Neural cell (in vitro differentiated cells): ENCODE measurements around the gene FAM3D.

ENCODE experiments used
- CTCF ChIP-seq: fragments of 450-650 bp; IDR thresholded peaks from 2 replicates; pipeline ENCODE4 v1.5.1; 2014; ENCODE audit warnings: antibody characterized with exemption, mild to moderate bottlenecking, moderate library complexity; ENCODE audit not compliant: poor library complexity, severe bottlenecking
- EP300 ChIP-seq: fragments of 450-650 bp; conservative IDR thresholded peaks from 2 replicates; pipeline ENCODE4 v1.6.1; 2014; ENCODE audit warnings: antibody characterized with exemption, mild to moderate bottlenecking, moderate library complexity; ENCODE audit not compliant: poor library complexity, severe bottlenecking
- EZH2 ChIP-seq: fragments of 200-600, 300-800 bp; shearing (Covaris generic), sonication (generic); IDR thresholded peaks from 2 replicates; pipeline ENCODE4 v1.6.1; 2014; ENCODE audit warnings: antibody characterized with exemption, low read length, borderline replicate concordance, mild to moderate bottlenecking; ENCODE audit not compliant: insufficient read depth, poor library complexity, severe bottlenecking
- POLR2AphosphoS5 ChIP-seq: IDR thresholded peaks from 2 replicates; pipeline ENCODE4 v1.6.1; 2012
- REST ChIP-seq: IDR thresholded peaks from 2 replicates; pipeline ENCODE4 v1.6.1; 2012; ENCODE audit warnings: borderline replicate concordance
- SMC3 ChIP-seq: fragments of 450-650 bp; conservative IDR thresholded peaks from 2 replicates; pipeline ENCODE4 v1.6.1; 2014; ENCODE audit warnings: antibody characterized with exemption, mild to moderate bottlenecking, moderate library complexity; ENCODE audit not compliant: poor library complexity
- TAF1 ChIP-seq: IDR thresholded peaks from 2 replicates; pipeline ENCODE4 v1.6.1; 2012; ENCODE audit warnings: low read depth

- TF ChIP-seq CTCF (no peak), EZH2 (no peak), POLR2AphosphoS5 (no peak), EP300 (no peak), REST (no peak), TAF1 (no peak), SMC3 (no peak)
Measured at GRCh38 chr3:58708116-58708791, 41.7 kb upstream of the FAM3D start.
